HG03280 (cell line): ENCODE measurements around the gene IQCK.
"Not testable (repeated sequence)": the region's sequence is repeated elsewhere in the genome, so short reads cannot be mapped to it uniquely, and the experiment has no call there.

Experiments
- ATAC-seq: cut with Tn5 transposase; IDR thresholded peaks from one replicate; pipeline ENCODE4 v1.9.1; 2021; ENCODE audit warnings: mild to moderate bottlenecking, moderate library complexity; ENCODE audit not compliant: unreplicated experiment

The IQCK gene

GRCh38 chr16:19717741-19718623 is at the start of gene IQCK, which contains the start of gene KNOP1:
TSS of gene IQCK (plus strand) at chr16:19718271. CDS start at chr16:19718307, 36 bp downstream.
TSS of gene KNOP1 (minus strand) at chr16:19718227. CDS start at chr16:19715035, 3,192 bp downstream.
- ATAC-seq = peak; percentile 95

GRCh38 chr16:19672378-19672777 is 45.7 kb upstream of the IQCK start:
- no peak for ATAC-seq

- no peak for ATAC-seq
Observed at GRCh38 chr16:19674485-19674884, 43.6 kb upstream of the IQCK start.

GRCh38 chr16:19677402-19677801 is 40.7 kb upstream of the IQCK start:
- no peak for ATAC-seq

- no peak for ATAC-seq
Observed at GRCh38 chr16:19678804-19679203, 39.3 kb upstream of the IQCK start.

GRCh38 chr16:19679281-19679680 is 38.8 kb upstream of the IQCK start:
- ATAC-seq = not testable (repeated sequence)

- no peak for ATAC-seq
Observed at GRCh38 chr16:19680881-19681340, 37.2 kb upstream of the IQCK start.

- no peak for ATAC-seq
Observed at GRCh38 chr16:19681637-19682036, 36.4 kb upstream of the IQCK start.

GRCh38 chr16:19683453-19684236 is 34.4 kb upstream of the IQCK start:
- ATAC-seq = no peak

- no peak for ATAC-seq
Observed at GRCh38 chr16:19685176-19685575, 32.9 kb upstream of the IQCK start.

GRCh38 chr16:19687279-19687678 is 30.8 kb upstream of the IQCK start:
- ATAC-seq = no peak

- ATAC-seq = no peak
Observed at GRCh38 chr16:19688396-19689024, 29.6 kb upstream of the IQCK start.

GRCh38 chr16:19689342-19689741 is 28.7 kb upstream of the IQCK start:
- no peak for ATAC-seq

- ATAC-seq = no peak
Observed at GRCh38 chr16:19690196-19690595, 27.9 kb upstream of the IQCK start.

- ATAC-seq = no peak
Observed at GRCh38 chr16:19691161-19691711, 26.8 kb upstream of the IQCK start.

- no peak for ATAC-seq
Observed at GRCh38 chr16:19694989-19695388, 23.1 kb upstream of the IQCK start.

GRCh38 chr16:19696328-19696727 is 21.7 kb upstream of the IQCK start:
- no peak for ATAC-seq

GRCh38 chr16:19696961-19697360 is 21.1 kb upstream of the IQCK start:
- ATAC-seq = no peak

GRCh38 chr16:19697756-19698318 is 20.2 kb upstream of the IQCK start:
- ATAC-seq = no peak
